OCI-LY7 (cell line): ENCODE results near the gene TCERG1L.

ENCODE experiments used
- EZH2phosphoT487 ChIP-seq: fragments of 200-600 bp; sonication (generic); IDR thresholded peaks from 2 replicates; pipeline ENCODE4 v1.6.1; 2018; ENCODE audit warnings: low read depth, borderline replicate concordance, mild to moderate bottlenecking, mixed run types, antibody characterized with exemption, low read length, moderate library complexity, mixed read lengths
- TF ChIP-seq, protein P1 (sequence below): fragments of 200-600 bp; sonication (generic); conservative IDR thresholded peaks from 2 replicates; pipeline ENCODE4 v1.5.1; 2014; ENCODE audit warnings: mild to moderate bottlenecking, antibody characterized with exemption, low read length, moderate library complexity, mixed read lengths

- TF ChIP-seq, protein P1, sequence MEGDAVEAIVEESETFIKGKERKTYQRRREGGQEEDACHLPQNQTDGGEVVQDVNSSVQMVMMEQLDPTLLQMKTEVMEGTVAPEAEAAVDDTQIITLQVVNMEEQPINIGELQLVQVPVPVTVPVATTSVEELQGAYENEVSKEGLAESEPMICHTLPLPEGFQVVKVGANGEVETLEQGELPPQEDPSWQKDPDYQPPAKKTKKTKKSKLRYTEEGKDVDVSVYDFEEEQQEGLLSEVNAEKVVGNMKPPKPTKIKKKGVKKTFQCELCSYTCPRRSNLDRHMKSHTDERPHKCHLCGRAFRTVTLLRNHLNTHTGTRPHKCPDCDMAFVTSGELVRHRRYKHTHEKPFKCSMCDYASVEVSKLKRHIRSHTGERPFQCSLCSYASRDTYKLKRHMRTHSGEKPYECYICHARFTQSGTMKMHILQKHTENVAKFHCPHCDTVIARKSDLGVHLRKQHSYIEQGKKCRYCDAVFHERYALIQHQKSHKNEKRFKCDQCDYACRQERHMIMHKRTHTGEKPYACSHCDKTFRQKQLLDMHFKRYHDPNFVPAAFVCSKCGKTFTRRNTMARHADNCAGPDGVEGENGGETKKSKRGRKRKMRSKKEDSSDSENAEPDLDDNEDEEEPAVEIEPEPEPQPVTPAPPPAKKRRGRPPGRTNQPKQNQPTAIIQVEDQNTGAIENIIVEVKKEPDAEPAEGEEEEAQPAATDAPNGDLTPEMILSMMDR: no peak
- no peak for TF ChIP-seq EZH2phosphoT487
Observed at GRCh38 chr10:131260452-131261211, 50.9 kb downstream of the TCERG1L start.
